ENCODE measurements around the gene NDUFB2. TPM values are rescaled to one million over a fixed set of nuclear protein-coding genes. Genes with fewer than 3 reads are reported as not detected.

Gene NDUFB2
- total and polyA plus RNA-seq, 3 donors from 2014 or later: 180 to 292 (median 187) TPM

Other genes with a start within 250 kb of the NDUFB2 start
- 100 to 1,000 TPM; 142 to 158 TPM for gene MKRN1, start 217.2 kb upstream of the NDUFB2 start, total RNA-seq
- 320 TPM for gene MKRN1, start 217.2 kb upstream of the NDUFB2 start, polyA plus RNA-seq (ENCODE audit: insufficient read depth, low read depth, low replicate concordance)
- gene DENND2A, start 55.9 kb upstream of the NDUFB2 start, total RNA-seq: 1 to 10 TPM; 4.1 to 5.5 TPM
- gene DENND2A, start 55.9 kb upstream of the NDUFB2 start, polyA plus RNA-seq (ENCODE audit: insufficient read depth, low read depth, low replicate concordance): 8.5 TPM
- 10 to 100 TPM; 20.4 to 21.2 TPM for gene ADCK2, start 23.8 kb upstream of the NDUFB2 start, total RNA-seq
- gene ADCK2, start 23.8 kb upstream of the NDUFB2 start, polyA plus RNA-seq (ENCODE audit: insufficient read depth, low read depth, low replicate concordance): 12.9 TPM
- 100 to 1,000 TPM in 1 of 2 donors, 10 to 100 TPM in 1; 82.6 to 124 TPM for gene BRAF, start 228.2 kb downstream of the NDUFB2 start, total RNA-seq
- gene BRAF, start 228.2 kb downstream of the NDUFB2 start, polyA plus RNA-seq (ENCODE audit: insufficient read depth, low read depth, low replicate concordance): 63.3 TPM

All from testis (tissue), 3 donors.